Cerebellar nuclear complex (tissue), 1 donor: ENCODE measurements around the gene GYS2.

Source experiments
- DNase-seq, 2 experiments: peaks; one replicate each; lab custom pipeline; 2025; lab: John Stamatoyannopoulos, UW

GYS2 gene

GRCh38 chr12:21552635-21553328, 51.9 kb downstream of the GYS2 start:
- no peak for DNase-seq

DNA sequence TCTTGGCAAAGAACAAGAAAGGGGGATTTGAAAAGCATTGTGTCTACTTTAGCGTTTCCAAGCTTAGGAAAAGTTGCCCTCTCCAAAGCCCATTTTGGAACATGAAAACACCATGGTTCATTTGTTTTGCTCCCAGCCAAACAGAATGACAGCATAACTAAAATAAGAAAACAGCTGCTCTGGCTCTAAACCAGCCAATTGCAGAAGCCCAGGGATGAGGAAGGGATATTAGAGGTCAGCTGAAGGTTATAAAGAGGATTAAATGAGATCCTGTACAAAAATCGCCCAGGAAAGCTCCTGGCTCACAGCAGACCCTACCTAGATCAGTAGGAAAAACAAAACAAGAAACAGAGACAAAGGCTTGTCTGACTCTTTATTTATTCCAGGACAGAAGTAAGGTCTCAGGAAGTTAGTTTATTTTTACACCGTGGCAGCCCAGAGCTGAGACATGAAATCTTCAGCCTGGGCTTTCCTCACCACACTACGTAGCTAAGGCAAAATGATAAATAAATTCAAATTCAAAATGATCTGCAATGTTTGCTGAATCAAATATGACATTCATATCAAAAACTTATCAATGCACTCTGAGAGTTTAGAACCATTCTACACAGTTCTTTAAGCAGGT, 52.7 kb downstream of the GYS2 start:
- no peak for DNase-seq

DNA sequence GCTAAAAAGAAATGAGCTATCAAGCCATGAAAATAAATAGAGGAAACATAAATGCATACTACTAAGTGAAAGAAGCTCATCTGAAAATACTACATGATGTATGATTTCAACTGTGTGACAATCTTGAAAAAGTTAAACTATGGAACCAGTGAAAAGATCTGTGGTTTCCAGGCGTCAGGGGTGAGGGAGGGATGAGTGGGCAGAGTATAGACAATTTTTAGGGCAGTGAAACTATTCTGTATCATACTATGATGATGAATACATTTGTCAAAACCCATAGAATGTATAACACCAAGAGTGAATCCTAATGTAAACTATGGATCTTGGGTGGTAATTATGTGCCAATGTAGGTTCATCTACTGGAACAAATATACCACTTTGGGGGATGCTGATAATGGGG, 57.2 kb downstream of the GYS2 start:
- DNase-seq: no peak

GRCh38 chr12:21546716-21547115, 57.9 kb downstream of the GYS2 start:
- no peak for DNase-seq

GRCh38 chr12:21545557-21545956, 59.1 kb downstream of the GYS2 start:
- no peak for DNase-seq

- DNase-seq: no peak
These were observed 61.5 kb downstream of the GYS2 start for GRCh38 chr12:21543151-21543550.

DNA sequence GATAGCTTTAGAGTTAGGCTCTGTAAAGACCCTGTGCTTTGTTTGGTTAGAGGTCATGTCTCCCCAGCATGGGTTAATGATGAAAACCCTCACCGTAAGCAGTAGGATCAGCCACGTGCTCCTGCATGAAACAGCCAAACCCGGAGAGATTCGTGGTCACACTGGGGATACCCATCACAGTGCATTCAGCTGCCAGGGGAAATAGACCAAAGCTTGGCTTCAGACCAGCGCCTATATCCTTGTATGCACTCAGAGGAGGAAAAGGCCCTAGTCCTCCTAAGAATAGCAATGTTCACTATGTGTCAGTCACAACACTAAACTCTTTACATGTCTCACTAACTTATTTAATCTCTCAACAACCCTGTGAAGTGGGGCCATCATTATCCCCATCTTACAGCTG, 62.2 kb downstream of the GYS2 start:
- no peak for DNase-seq

DNA sequence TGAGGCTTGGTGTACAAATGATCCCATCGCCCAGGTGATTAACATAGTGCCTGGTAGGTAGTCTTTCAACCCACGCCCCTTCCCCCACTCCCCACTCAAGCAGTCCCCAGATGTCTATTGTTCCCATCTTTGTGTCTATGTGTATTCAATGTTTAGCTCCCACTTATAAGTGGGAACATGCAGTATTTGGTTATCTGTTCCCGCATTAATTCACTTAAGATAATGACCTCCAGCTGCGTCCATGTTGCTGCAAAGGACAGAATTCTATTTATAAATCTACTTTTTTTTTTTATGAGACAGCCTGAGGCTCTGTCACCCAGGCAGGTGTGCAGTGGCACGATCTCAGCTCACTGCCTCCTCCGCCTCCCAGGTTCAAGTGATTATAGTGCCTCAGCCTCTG, 62.9 kb downstream of the GYS2 start:
- DNase-seq: no peak

DNA sequence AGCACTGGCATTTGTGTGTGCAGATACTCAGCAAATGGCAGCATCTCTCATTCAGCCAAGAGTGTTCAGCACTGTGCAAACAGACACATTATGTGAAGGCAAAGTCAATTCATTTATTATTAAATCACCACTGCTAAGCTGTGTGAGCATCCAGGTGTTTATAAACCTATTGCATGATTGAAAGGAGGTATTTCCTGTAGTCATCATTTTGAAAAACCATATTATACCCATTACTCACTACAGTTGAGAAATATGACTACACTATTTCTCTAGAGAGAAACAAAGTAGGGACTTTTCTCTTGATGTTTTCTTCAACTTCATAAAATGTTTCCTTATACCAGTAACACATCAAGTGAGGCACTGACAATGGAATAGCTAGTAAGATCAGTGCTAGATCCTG, 64.8 kb downstream of the GYS2 start:
- DNase-seq: no peak

- DNase-seq: no peak
These were observed 66.5 kb downstream of the GYS2 start for GRCh38 chr12:21538061-21538653.

GRCh38 chr12:21529456-21529855, 75.2 kb downstream of the GYS2 start:
- no peak for DNase-seq

GRCh38 chr12:21528953-21529352, 75.7 kb downstream of the GYS2 start:
- DNase-seq: no peak

GRCh38 chr12:21527451-21528180, 77.0 kb downstream of the GYS2 start:
- no peak for DNase-seq

DNA sequence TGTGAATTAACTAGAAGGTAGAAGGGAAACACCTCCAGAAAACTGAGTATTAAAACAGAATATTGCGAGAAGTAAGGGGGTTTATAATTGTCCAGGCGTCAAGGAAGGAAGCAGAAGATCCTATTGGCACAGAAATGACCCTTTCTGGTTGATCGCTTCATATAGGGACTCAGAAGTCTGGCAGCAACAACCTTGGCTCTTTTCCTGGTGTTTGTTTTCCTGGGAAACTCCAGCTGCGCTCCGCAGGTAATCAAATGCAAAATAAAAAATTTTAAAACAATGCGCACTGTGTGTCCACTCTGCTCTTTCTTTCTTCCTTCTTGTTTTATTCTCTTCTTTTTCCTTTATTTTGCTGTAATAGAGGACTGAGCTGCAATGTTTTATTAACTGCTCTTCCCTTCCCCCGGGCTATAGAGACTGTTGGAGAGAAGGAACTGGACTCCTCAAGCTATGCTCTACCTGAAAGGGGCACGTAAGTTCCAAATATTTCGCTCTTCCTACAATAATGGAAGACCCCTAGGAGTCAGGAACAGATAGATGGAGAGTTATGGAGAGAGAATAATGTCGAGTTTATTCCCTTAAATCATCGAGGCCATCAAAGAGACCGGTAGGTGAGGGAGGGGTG, 77.8 kb downstream of the GYS2 start:
- no peak for DNase-seq

- no peak for DNase-seq
These were observed 78.6 kb downstream of the GYS2 start, which contains the start of gene SPX for GRCh38 chr12:21526053-21526452. TSS of gene SPX (plus strand) at chr12:21526296. CDS start at chr12:21526473, 177 bp downstream.

DNA sequence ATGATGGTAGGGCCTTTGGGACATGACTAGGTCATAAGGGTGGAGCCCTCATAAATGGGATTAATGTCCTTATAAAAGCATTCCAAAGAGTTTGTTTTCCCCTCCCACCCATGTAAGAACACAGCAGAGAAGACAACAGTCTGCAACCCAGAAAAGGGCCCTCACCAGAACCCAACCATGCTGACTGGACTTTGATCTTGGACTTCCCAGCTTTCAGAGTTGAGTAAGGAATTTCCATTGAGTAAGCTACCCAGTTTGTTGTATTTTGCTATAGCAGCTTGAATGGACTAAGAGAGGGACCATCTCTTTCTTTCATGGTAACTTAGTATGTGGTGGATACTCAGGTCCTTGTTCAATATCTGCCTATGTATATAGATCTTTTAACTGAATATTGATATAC, 81.5 kb downstream of the GYS2 start:
- no peak for DNase-seq

DNA sequence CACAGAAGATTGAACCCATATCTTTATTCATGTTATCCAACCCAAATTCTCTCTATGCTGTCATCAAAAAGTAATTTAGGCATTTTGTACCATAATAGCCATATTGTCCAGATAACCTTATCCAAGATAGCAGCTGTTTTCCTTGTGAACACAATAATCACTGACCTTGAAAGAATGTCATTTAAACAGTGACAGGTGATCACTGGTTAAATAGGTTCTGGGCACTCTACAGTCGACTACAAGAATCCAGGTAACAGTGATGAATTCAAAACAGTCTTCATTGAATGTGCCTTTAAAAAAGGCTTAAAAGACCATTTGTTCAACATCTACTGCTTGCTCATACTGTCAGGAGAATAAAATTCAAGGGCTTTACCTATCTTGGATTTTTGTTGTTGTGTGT, 83.1 kb downstream of the GYS2 start:
- no peak for DNase-seq

DNA sequence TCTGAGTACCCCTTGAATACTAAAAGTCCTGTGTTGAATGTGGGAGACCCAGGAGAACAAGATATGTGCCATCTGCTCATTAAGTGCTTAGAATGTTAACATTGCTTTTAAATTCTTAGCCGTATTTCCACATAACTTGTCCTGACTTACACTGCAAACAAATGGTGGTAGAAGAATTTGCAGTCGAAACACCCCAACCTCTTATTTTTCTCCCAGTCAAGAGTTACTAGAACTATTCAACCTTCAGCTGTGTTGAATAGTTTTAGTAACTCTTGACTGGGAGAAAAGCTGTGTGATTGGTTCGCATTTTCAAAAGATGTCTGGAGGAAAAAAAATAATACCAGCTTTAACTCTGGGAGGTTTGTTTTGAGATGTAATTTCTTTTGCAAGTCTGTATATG, 86.2 kb downstream of the GYS2 start:
- DNase-seq: no peak

DNA sequence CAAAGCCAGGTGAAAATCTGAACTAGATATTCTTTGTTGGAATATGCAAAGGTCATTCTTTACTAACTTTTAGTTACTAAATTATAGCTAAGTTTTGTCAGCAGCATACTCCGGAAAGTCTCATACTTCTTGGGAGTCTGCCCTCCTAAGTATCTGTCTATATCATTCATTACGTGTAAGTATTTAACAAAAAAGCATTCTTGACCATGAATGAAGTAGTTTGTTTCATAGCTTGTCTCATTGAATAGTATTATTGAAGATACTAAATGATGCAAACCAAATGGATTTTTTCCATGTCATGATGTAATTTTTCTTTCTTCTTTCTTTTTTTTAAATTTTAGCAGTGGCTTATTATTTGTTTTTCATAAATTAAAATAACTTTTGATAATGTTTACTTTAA, 88.4 kb downstream of the GYS2 start:
- no peak for DNase-seq

GRCh38 chr12:21509768-21510167, 94.9 kb downstream of the GYS2 start:
- DNase-seq: no peak

DNA sequence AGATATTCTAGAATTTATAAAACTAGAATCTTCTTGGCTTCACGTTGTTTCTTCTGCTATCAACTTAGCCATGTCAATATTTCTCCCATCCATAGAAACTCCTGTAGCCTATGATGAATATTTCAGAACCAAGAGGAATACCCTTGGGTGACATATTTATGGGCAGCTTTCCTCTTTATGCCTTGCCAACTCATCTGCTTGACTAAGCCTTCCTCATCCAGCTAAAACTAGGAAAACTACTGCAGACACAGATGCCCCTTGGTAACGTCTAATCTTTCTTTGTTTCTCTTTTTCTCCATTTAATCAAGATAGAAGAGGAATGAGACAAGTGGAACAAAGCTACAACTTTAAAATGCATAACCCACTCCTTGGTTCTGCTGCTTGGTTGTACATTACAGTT, 96.8 kb downstream of the GYS2 start:
- no peak for DNase-seq

GRCh38 chr12:21505888-21506287, 98.8 kb downstream of the GYS2 start:
- no peak for DNase-seq
